Measurements from ENCODE around the gene SLC10A7. TPM values are rescaled to one million over a fixed set of nuclear protein-coding genes. Genes with fewer than 3 reads are reported as not detected.
"Not testable (repeated sequence)": the region's sequence is repeated elsewhere in the genome, so short reads cannot be mapped to it uniquely, and the experiment has no call there.

The SLC10A7 gene
- total RNA-seq, 1 experiment from 2014 or later: 11.7 TPM

DNA sequence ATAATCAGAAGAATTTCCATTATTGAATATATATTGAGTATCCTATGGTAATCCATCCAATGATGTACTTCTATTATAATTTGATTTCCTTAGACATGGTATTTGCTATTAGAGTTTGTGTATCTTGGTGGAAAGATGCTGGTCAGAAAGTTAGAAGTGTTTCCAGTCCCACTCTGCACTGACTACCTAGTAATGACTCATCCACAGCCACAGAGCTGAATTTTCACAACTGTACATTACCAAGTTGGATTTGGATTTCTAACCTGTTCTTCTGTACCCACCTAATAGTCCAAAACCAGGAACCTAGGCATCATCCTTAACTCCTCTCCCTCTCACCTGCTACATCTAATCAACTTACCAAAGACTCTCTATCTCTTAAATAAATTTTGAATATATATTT lies 162.0 kb downstream of the SLC10A7 start:
- no peak for DNase-seq (ENCODE audit: low spot score)

- DNase-seq (ENCODE audit: low spot score): not testable (repeated sequence)
Measured at GRCh38 chr4:146350114-146350513, 171.6 kb downstream of the SLC10A7 start.

DNA sequence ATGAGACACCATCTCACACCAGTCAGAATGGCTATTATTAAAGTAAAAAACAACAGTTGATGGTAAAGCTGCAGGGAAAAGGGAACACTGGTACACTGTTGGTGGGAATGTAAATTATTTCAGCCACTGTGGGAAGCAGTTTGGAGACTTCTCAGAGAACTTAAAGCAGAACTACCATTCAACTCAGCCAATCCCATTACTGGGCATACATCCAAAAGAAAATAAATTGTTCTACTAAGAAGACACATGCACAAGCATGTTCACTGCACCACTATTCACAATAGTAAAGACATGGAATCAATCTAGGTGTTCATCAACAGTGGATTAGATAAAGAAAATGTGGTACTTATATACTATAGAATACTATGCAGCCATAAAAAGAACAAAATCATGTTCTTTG lies 172.4 kb downstream of the SLC10A7 start:
- DNase-seq (ENCODE audit: low spot score): no peak

- DNase-seq (ENCODE audit: low spot score): no peak
Measured at GRCh38 chr4:146347822-146348221, 173.9 kb downstream of the SLC10A7 start.

DNA sequence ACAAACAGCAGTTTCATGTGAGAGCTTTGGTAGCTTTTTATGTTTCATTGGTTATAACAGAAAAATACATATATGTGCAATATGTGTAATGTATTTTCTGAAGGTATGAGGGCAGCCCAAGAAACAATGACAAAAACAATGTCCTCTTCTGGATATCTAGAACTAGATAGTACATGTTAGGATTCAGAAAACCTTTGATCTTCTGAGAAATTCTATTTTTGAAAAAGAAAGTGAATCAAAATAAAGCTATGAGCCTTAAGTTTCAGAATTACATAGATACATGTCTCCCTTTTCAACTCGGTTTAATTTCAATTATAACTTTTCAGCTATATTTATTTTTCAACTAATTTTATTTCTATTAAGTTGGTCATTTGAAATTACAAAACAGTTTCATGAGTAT lies 175.5 kb downstream of the SLC10A7 start:
- no peak for DNase-seq (ENCODE audit: low spot score)

DNA sequence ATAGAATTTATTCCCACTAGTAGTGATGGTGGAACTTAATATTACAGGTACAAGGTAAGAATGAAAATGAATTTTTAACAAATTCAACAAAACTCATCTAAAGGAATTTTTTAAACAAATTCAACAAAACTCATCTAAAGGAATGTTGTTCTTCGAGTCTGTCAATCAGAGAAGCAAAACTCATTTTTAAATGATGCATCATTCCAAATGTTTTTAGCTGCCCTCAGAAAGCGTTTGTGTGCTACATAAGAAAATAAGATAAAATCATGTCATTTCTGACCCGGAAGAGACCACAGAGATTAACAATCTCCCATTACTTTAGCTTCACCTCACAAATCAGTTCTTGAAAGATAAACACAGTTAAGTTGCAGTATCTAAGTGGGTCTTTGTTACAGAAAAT lies 178.0 kb downstream of the SLC10A7 start:
- no peak for DNase-seq (ENCODE audit: low spot score)

GRCh38 chr4:146343199-146343598 lies 178.5 kb downstream of the SLC10A7 start:
- no peak for DNase-seq (ENCODE audit: low spot score)

DNA sequence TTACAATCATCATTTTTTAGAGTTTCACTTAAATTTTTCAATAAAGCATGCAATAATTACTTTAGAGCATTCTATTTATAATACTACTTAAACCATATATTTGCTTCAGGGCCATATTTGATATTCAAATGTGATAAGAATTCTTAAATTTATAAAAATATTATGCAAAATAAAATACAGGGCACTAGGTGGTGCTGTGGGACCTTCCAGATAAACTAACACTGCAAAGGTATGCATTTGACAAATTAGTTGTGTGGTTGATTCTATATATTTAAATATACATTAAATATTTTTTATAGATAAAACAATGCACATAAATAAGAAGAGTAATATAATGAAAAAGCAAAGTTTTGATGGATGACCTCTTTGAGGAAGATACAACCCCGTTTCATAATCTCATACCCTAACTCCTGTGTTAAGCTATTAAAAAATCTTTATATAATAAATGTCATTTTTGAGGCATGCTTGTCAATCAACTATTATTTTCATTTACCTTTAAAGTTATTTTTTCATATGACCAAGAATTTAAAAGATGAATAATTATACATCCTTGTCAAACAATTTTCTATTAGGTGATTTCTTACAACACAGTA lies 179.0 kb downstream of the SLC10A7 start:
- no peak for DNase-seq (ENCODE audit: low spot score)

DNA sequence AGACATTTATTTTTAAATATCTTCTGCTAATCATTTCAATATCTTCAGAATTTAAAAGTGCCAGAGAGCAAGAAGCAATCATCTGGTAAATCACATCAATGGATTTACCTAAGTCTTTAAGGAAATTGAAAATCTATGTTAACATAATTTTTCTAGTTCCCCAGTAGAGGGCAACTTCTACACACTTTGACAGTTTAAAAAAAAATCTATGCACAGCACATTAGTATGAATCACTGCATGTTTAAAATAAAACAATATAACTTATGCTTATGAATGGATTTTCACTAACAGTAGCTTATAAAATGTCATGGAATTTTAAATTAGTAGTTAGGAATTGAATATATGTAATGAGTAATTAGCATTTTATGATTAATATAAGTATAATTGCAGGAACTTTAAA lies 180.9 kb downstream of the SLC10A7 start:
- peak; percentile 33 for DNase-seq (ENCODE audit: low spot score)

GRCh38 chr4:146338512-146338911 lies 183.2 kb downstream of the SLC10A7 start:
- DNase-seq (ENCODE audit: low spot score): no peak

- no peak for DNase-seq (ENCODE audit: low spot score)
Measured at GRCh38 chr4:146336410-146336807, 185.3 kb downstream of the SLC10A7 start.

GRCh38 chr4:146335763-146336409 lies 185.9 kb downstream of the SLC10A7 start:
- DNase-seq (ENCODE audit: low spot score): peak; percentile 17

GRCh38 chr4:146334862-146335449 lies 186.8 kb downstream of the SLC10A7 start:
- no peak for DNase-seq (ENCODE audit: low spot score)

DNA sequence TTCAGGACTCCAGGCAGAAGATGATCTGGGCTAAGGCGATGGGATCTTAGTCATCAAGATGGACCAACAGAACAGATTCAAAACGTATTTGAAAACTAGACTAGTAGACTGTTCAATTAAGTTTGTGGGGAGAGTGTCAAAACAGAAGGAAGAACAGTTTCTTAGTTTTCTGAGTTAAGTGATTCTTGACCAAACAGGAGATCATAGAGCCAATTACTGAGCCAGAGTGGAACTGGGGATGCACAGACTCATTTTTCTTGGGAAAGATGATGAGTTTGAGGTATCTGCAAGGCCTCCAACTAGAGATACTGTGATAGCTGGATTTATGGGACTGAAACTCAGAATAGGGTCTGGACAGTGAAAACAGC lies 187.9 kb downstream of the SLC10A7 start:
- no peak for DNase-seq (ENCODE audit: low spot score)

DNA sequence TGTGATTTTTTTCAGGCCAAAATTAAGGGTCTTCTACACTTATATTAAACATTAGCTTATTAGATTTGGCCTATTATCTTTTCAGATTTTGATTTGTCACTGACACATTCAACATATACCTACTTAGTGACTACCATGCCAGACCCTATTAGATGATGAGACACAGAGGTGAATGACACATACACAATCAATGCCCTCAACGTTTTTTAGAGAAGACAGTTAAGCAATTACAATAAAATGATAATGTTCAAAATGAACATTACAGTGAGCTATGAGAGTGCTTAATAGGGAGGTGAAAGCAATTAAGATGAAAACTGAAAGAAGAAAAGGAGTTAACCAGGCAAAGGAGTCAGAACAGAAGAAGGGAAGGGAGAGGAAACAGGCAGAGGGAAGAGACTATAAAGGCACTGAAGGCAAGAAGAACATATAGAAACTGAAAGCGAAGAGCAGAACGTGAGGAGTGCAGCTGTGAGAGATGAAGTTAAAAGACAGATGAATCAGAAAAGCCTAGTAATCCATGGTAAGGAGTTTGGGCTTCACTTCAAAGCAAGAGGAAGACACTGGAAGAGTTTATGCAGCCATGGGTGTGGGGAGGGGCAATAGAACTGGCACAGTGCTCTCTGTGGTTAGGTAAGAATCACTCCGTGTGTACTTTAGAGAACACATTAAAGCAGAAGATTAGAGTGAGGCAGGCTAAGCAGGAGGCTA lies 188.4 kb downstream of the SLC10A7 start:
- DNase-seq (ENCODE audit: low spot score): peak; percentile 60

DNA sequence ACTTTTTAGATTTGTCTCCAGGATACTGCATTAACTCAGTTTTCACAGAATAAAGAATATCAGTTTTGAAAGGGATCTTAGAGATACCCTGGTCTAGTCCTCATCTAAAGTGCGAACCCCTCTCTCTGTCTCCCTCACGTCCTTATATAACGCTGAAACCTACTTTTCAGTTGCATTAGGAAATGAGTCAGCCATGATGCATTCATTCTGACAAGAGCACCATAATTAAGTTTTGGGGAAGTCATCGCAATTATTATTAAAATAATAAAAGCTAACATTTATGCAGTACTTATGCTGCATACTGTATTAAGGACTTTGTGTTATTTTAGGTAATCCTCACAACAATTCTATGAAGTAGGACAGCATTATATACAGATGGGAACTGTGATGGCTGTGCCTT lies 191.3 kb downstream of the SLC10A7 start:
- DNase-seq (ENCODE audit: low spot score): no peak

DNA sequence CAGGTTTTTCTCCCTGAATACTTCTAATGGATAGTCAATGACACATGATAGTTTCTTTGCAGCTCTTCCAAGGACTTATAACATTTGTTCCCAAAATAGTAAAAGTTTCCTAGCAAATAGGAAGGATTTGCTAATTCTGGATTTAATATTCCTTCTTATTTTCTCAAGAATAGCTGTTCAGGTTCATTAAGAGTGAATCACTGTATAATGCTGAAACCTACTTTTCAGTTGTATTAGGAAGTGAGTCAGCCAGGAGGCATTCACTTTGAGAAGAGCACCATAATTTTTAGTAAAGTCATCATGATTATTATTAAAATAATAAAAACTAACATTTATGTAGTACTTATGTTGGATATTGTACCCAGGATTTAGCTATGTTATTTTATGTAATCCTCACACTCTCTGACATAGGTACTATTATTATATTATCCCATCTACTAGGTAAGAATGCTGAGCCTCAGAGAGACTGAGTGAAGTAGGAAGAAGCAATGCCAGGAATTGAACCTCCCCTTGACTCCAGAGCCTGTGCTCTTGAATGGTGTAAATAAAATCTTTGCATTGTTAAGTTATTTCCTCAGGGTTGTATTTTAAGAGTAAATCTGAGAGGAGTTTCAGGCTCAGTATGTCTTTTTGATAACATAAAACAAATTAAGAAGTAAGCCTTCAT lies 192.6 kb downstream of the SLC10A7 start:
- DNase-seq (ENCODE audit: low spot score): peak; percentile 17

- DNase-seq (ENCODE audit: low spot score): no peak
Measured at GRCh38 chr4:146327859-146328650, 193.7 kb downstream of the SLC10A7 start.

- no peak for DNase-seq (ENCODE audit: low spot score)
Measured at GRCh38 chr4:146318894-146319293, 202.8 kb downstream of the SLC10A7 start.

GRCh38 chr4:146317783-146318182 lies 204.0 kb downstream of the SLC10A7 start:
- no peak for DNase-seq (ENCODE audit: low spot score)

DNA sequence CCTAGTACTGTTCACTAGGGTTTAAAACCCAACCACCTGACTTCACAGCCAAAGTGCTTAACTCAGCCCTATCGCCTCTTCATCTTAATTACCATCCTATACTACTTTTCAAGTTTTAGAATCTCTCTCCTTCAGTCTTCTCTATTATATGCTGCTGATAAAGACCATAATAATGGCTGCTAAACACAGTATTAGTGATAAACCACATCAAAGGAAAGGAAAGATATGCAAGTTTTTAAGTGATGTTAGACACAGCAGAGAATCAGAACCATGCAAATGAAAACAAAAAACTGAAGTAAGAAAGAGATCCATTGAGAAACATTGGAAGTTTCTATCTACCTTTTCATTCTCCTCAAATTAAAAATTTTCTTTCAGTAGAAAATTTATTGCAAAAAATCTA lies 206.6 kb downstream of the SLC10A7 start:
- no peak for DNase-seq (ENCODE audit: low spot score)
